Ishikawa (cell line): ENCODE measurements around the gene SMAD2.

Source experiments
- CEBPB ChIP-seq: IDR thresholded peaks from 2 replicates; pipeline ENCODE4 v1.6.1; 2012
- EP300 ChIP-seq: IDR thresholded peaks from 2 replicates; pipeline ENCODE4 v1.6.1; 2012; ENCODE audit warnings: borderline replicate concordance
- MAX ChIP-seq: IDR thresholded peaks from 2 replicates; pipeline ENCODE4 v1.6.1; 2012
- REST ChIP-seq: IDR thresholded peaks from 2 replicates; pipeline ENCODE4 v1.6.1; 2012; ENCODE audit warnings: low read depth, mild to moderate bottlenecking
- TAF1 ChIP-seq: IDR thresholded peaks from 2 replicates; pipeline ENCODE4 v1.6.1; 2012; ENCODE audit warnings: low read depth, mild to moderate bottlenecking
- TEAD4 ChIP-seq: IDR thresholded peaks from 2 replicates; pipeline ENCODE4 v1.6.1; 2012
- YY1 ChIP-seq: IDR thresholded peaks from 2 replicates; pipeline ENCODE4 v1.6.1; 2012; ENCODE audit warnings: low read depth
- ZBTB7A ChIP-seq: IDR thresholded peaks from 2 replicates; pipeline ENCODE4 v1.6.1; 2012; ENCODE audit warnings: low read depth

DNA sequence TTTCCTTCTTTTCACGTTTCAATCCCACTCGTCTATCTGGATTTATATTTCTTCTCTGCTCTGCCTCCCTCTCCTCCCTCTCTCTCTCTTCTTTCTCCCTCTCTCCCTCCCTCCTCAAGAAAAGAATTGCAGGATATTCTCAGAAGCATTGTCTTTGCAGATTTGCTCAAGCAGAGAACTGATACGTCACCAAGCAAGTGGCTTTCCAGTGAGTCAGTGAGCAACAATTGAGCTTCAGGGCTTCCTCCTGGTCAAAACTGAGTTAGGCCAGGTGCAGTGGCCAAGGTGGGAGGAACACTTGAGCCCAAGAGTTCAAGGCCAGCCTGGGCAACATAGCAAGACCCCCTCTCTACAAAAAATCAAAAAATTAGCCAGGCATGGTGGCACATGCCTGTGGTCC is 151.1 kb downstream of the SMAD2 start:
- TF ChIP-seq EP300 (no peak), ZBTB7A (no peak), YY1 (no peak), MAX (no peak), TEAD4 (no peak), TAF1 (no peak), REST (no peak), CEBPB (no peak)
